Stimulated activated CD8-positive, alpha-beta memory T cell treated with anti-CD3 and anti-CD28 coated beads, Interleukin-12 subunit alpha, Interleukin-12 subunit beta, amount 100 ng/mL, for 1 hour (primary cell): ENCODE data around the gene PLK1.
"Not testable (repeated sequence)": the region's sequence is repeated elsewhere in the genome, so short reads cannot be mapped to it uniquely, and the experiment has no call there.

ENCODE experiments used
- DNase-seq: peaks from one replicate; pipeline ENCODE4 v3.0.0-alpha.2; 2020; ENCODE audit warnings: low read depth

The PLK1 gene

DNA sequence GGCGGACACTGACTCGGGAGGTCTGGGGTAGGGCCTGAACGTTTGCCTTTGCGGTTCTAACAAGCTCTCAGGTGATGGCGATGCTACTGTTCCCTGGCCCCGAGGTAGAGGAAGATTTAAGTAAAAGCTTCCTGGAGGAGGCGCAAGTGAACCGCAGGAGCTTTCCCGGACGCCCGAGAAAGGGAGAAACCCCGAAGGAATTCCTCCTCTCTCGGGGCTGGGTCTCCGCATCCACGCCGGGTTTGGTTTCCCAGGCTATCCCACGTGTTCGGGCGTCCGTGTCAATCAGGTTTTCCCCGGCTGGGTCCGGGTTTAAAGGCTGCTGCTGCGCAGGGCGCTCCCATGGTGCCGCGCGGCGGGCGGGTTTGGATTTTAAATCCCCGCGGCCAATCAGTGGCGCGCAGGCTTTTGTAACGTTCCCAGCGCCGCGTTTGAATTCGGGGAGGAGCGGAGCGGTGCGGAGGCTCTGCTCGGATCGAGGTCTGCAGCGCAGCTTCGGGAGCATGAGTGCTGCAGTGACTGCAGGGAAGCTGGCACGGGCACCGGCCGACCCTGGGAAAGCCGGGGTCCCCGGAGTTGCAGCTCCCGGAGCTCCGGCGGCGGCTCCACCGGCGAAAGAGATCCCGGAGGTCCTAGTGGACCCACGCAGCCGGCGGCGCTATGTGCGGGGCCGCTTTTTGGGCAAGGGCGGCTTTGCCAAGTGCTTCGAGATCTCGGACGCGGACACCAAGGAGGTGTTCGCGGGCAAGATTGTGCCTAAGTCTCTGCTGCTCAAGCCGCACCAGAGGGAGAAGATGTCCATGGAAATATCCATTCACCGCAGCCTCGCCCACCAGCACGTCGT, at the start of gene PLK1:
Gene PLK1, plus strand, starts transcription at position 460 of the 844 bp plus-strand sequence. Its CDS starts 44 bp downstream, at position 504.
- DNase-seq = peak; percentile 41

DNA sequence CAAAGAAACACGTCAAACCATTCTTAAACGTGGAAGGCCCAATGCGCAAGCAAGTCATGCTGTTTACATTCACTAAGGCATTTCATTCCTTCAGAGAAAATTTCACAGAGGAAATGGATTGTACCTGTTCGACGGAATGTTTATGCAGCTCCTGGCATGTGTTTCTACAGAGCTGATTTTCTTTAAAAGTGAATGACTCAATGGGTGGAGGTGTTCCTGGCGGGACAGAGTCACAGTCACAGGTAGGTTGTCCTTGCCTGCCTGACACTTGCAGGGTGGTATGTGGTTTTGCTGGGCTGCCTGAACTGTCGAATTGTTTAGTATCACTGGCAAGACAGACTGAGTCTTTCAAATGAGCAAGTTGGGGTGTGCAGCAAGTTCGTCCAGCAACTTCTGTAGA, 49.2 kb upstream of the PLK1 start:
- no peak for DNase-seq

DNA sequence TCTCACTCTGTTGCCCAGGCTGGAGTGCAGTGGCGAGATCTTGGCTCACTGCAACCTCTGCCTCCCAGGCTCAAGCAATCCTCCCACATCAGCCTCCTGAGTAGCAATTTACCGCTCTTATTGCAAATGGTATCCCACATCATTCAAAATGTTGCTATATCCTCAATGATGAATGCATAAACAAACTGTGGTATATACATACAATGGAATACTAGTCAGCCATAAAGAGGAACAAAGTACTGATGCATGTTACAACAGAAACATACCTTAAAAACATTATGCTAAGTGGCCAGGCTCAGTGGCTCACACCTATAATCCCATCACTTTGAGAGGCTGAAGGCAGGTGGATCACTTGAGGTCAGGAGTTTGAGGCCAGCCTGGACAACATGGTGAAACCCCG, 46.8 kb upstream of the PLK1 start:
- DNase-seq = not testable (repeated sequence)

DNA sequence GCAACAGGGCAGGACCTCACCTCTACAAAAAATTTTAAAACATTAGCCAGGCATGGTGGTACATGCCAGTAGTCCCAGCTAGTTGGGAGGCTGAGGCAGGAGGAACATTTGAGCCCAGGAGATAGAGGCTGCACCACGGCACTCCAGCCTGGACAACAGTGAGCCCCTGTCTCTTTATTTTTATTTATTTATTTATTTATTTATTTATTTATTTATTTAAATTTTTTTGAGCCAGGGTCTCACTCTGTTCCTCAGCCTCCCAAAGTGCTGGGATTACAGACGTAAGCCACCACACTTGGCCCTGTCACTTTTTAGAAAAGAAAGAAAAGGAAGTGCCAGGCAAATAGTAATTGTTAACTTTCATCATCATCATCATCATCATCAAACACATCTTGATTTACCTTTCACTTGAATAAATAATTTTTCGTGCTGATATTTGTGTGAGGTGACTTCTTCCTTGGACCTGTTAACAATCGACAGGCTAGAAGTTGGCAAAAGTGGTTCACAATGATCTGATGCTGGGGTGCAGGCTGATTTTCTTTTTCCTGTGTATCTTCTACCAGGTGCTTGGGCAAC, 44.1 kb upstream of the PLK1 start:
- no peak for DNase-seq

DNA sequence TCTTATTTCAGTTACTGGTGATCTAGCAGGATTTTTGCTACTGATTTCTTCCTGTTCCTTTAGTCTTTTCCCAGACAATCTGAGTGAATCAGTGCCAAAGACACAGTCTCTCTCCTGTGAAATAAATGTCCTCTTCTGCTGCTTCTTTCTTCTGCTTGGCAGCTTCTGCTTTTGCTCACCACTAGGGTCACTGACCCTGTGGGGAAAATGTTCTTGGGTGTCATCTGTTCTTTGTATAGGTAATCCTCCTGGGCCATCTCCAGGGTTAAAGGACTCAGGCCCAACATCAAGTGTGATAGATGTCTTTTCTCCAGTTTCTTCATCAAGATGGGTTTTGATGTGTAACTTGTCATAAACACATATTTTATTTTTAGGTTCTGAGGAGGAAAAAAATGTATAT, 42.7 kb upstream of the PLK1 start:
- DNase-seq = no peak

DNA sequence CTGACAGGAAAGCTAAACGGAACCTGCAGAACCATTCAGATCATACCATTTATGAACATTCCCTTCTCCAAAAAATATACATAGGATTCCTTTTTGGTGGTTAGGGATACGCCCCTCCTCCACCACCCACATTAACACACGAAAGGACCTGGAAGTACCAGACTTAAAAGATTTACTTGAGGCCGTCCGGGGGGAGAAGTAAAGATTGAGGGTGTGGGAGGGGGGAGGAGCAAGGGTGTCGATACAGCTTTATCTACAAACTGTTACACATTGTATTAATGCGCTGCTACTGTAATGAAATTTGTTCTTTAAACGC, 38.1 kb upstream of the PLK1 start:
- no peak for DNase-seq

DNA sequence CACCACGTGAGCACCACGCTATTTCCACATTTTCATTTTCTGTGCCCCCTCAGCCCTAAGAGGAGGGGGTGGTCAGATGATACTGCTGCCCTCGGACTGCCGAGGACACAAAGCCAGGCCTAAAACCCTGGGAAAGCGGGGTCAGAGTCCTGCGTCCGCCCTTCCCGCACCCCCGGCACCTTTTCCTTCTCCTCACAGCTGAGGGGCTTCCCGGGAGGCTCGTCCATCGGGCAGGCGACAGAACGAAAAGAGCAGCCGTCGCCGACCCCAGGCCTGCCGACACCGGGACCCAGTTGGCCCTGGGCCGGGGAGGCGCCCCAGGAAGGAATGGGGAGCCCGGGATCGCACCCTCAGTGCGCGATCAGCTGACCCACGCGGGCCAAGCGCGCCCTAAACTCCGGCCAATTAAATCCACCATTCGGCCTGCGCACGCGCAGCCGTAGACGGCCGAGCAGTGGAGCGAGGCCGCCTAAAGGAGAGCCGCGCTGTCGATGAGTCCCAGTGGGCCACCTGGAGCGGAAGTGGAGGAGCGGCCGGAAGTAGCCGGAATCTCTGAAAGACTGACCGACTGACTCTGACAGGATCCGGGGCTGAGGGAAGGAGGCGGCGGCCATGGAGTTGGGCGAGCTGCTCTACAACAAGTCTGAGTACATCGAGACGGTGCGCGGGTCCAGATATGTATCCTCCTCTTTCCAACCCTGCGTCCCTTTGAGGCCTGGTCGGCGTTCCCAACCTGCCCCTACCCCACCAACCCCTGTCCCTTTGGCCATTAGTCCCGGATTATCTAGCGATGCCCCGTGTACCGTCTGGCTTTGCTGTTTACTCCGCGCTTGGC, 37.5 kb upstream of the PLK1 start, which contains the start of the genes DCTN5 and PALB2:
Gene DCTN5, plus strand, starts transcription at position 536 of the 835 bp plus-strand sequence. Its CDS starts 77 bp downstream, at position 613.
Gene PALB2, minus strand, starts transcription at position 380 of the 835 bp plus-strand sequence. Its CDS starts 153 bp downstream, at position 227.
- peak; percentile 72 for DNase-seq

DNA sequence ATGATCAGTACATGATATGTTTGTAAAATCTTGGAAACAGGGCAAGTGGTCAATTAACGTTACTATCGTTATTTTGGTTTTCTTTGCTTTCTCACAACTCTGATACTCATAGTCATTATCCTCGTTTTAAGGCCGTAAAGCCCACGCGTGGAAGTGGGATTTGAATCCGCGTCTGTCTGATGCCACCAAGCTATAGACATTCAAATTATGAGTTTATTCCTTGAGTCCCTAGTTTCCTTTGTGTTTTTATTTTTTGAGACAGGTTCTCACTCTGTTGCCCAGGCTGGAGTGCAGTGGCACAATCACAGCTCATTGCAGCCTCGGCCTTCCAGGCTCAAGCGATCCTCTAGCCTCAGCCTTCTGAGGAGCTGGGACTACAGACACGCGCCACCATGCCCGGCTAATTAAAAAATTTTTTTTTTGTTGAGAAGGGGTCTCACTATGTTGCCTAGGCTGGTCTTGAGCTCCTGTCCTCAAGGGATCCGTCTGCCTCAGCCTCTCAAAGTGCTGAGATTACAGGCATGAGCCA, 36.4 kb upstream of the PLK1 start:
- no peak for DNase-seq

DNA sequence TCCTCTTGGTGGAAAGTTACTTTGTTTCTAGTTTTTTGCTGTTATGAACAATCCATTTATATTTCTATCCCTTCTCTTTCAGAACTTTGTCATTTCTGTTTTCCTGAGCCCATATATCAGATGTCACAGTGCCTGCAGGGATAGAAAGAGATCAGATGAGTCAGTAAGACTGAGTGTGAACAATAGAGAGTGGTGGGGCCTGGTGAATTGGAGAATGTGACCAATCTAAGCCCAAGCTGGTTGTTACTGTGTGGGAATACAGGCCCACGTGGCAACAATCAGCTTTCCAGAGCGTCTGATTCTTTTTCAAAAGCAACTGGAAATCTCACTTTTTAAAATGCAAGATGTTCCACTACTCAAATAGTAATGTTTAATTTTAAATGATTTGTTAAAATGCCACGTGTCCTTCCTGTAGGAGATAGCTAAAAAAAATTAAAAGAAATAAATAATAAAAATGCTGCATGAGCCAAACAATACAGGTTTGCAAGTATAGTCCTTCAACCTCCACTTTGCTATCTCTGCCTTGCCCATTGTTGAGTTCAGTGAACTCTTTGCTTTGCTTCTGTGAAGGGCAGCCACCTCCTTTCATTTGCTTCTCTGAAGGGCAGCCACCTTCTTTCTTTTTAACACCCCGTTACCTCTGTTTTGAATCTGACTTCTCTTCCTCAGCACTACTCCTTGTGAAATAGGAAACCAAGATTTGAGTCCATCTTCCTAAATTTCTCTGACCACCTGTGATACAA, 27.8 kb upstream of the PLK1 start:
- no peak for DNase-seq

DNA sequence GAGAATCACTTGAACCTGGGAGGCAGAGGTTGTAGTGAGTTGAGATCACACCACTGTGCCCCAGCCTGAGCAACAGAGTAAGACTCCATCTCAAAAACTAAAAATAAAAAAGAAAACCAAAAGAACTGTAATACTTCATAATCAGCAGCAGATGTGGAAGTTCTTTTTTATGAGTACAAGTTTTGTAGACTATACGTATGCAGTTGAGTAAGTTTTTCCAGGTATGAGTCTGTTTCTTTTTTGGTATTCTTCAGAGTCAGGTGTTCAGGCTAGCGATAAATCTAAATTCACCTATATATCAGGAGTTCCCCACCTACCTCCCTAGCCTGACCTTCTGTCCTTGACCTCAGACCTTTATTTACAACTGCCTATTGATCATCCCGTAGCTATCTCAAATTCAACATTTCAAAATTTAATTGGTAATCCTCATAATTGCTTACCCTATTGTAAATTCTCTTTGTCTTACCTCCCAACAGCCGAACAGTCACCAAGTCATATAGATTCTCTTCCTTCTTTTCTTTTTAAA, 26.7 kb upstream of the PLK1 start:
- DNase-seq = no peak

DNA sequence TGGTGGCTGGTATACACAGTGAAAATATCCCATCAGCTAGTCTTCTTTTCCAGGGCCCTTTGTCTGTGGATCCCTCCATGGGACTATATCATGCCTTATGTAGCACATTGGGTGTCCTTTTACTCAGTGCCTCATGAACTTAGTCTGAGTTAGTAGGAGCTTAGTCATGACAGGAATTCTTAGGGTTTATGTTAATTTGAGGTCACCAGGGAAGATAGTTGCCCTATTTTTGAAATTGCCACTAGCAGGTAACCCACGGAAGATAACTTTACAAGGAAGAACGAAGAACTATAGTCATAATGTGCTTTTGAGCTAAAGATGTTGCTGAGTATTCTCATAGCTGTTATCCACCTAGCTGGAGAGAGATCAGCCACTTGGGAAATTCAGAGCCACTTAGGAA, 14.8 kb upstream of the PLK1 start:
- DNase-seq = no peak

DNA sequence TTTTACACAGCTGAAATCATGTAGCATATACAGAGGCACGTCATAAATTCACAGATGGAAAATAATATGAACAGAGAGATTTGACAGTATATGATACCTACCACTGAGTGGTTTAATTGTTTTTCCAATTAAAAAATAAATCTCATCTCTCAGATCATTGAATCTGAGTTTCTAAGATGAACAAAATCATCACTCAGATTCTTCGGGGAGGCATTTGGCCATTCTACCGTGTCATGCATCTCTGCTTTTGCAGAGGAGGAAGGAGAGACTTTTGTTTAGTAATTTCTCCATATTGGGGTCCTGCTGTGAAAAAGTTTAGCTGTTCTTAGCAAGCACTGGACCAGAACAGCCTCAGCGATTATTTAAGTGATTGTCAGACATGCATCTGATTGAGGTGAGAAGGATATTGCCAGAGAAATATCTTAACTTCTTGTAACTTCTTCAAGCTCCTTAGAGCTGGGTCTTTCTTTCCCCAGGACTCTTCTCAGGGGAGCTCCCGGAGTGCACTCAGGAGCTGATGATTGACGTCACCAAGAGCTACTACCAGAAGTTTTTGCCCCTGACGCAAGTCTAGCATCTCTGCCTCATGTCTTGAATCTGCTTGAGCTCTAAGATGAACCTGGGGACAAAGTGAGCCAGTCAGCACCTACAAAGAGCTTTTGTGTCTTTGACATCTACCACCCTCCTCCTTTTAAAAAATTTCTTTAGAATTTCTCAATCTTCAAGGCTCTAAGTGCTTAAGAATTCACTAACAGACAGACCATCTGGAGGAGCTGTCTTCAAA, 11.9 kb upstream of the PLK1 start:
- DNase-seq = no peak

DNA sequence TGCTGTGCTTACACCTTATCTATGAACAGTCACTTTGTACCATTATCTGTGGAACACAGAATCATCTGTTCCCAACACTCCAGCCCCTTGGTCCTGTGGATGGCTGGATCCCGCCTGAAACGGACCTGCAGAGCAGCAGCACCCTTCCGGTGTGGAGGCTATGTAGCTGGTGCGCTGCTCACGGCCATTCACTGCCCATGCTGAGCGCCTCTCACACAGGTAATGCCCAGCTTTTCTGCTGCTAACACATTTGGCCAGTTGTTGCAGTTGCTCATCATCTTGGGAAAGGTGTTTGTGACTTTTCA, 11.4 kb upstream of the PLK1 start:
- DNase-seq = no peak

DNA sequence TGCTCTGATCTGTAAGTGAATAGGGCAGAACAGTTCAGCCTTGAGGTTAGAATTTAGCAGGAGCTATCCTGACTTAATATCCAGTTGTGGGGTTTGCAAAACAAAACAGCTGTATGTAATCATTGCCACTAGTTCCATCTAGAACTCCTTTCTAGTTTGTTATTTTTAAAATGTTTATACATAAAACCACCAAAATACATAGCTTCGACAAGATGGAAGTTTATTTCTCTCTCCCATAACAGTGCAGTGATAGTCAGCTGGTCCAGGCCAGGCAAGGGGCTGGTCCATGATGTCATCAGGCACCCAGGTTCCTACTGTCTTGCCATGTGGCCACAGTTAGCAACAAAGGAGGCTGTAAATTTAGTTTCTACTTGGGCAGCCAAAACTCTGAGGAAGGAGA, 10.5 kb upstream of the PLK1 start:
- no peak for DNase-seq

DNA sequence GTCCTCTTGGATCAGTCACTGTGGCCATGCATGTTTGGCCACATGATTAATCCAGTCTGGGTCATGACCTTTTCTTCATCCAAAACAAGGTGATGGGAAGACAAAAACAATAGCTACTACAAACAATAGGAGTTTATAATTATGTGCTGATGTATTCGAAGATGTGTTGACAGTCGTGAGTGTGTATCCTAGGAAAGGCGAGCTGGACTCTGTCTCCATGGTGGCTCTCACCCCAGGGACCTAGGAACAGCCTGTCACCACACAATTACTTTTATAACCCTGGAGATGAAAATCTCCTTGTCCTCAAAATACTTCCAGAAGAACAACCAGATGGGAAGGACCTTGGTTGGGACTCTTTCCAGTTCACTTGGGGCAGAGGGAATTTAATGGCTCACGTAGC, 9.8 kb upstream of the PLK1 start:
- no peak for DNase-seq

DNA sequence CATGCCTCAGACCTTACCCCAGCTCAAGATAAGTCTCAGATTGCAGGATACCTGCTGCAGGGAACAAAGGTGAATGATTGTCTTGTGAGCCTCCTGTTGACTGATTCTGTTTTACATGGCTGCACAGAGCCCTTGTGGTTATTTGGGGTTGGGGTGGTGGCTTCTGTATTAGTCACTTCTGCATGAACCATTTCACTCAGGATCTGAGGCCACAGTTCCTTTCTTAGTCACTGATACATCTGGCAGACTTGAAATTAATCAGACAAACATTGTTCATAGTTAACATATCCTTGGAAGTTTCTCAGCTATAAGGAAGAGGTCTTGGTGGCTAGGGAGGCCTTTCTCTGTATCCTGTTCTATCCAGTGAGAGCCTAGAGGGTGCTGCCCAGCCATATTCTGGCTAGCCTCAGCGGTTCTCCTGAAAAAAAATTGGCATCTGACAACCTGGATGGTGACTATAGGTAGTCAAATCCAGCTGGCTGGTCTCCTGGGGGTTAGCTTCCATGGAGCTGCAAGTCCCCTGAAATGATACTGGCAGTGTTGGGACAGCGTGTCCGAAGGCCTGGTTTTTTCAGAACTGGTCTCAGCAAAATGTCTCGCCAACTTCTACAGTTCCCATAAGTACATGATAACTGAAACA, 8.4 kb upstream of the PLK1 start:
- DNase-seq = no peak

DNA sequence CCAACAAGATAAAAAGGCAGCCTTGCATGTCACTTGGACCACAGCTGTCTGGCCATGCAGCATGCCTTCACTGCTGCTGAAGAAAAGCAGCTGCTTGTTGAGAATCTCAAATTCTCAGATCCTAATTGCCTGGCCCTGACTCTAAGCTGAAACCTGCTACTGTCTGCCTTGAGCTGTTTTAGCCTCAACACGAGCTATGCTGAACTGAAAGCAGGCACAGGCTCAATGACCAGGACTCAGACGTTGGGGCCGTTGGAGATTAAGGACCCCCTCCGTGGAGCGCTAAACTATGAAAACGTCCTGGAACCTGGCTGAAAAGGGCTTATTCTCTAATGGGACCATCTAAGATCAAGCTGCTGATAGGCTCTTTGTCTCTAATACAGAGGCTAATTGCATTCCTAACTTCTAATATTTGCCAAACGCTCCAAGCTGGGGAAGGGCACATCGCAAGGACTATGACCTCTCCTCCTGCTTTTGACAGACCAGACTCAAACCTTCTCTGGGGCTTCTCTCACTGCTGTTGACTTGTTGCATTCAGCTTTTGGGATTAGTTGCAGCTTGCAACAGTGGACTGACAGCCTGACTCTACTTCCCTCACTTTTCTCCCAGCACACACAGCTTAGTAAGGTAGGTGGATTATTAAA, 4.6 kb upstream of the PLK1 start:
- DNase-seq = no peak

DNA sequence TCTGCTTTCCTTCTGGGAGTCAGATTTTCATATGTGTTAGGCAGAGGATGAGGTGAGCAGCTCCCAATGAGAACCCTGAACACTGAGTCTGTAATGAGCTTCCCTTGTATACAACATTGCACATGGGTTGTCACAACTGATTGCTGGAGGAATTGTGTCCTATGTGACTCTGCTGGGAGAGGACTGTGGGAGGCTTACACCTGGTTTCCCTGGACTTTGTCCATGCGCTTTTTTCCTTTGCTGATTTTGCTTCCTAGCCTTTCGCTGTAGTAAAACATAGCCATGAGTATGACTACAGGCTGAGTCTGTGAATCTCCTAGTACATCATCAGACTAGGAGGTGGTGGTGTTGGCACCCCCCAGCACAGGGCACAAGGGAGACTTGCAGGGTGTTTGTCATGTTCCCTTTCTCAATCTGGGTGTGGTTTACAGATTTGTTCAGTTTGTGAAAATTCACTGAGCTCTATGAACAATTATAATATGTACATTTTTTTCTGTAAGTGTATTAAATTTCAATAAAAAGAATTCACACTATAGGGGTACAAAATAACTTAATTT, 1.7 kb upstream of the PLK1 start:
- DNase-seq = no peak

DNA sequence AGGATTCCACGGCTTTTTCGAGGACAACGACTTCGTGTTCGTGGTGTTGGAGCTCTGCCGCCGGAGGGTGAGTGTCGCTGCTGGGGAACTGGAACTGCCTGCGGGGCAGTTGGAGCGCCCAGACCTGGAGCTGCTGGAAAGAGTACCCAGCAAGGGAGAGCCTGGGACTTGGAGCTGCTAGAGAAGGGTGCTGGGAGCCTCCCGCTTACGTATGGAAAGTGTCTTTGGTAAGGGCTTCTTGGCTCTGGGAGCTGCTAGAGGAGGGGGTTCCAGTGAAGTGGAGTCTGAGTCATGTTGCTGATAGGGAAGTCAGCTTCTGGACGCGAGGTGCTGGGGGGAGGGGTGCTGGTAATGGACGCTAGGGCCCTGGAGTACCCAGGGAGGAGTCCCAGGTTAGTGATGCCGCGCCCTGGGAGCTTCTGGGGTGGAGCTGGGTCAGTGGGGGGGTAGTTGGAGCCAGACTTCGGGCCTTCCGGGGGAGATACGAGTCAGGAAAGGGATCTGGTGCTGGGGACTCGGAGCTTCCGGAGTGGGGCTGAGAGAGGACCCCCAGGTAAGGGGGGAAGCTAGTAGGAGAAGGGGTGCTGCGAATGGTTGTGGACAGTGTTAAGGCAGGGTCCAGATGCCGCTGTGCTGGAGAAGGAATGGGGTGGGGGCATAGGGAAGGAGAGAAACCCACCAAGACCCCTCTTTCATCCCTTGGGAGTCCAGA, 741 bp downstream of the PLK1 start:
- DNase-seq = no peak
